HCT116 (cell line): ENCODE data around the gene THSD4. TPM values are rescaled to one million over a fixed set of nuclear protein-coding genes. Genes with fewer than 3 reads are reported as not detected.

ENCODE experiments used
- ATAC-seq: fragments of 200-7000 bp; cut with Tn5 transposase; 2 replicates; pipeline ENCODE4 v1.9.1; 2020; ENCODE audit warnings: mild to moderate bottlenecking, moderate library complexity
- BruUV-seq: library from RNA; stranded (reverse); fragments of 400-500 nt; replicated peaks from 2 replicates; lab custom pipeline; 2021; lab: Mats Ljungman, UMichigan
- CTCF ChIA-PET: fragments of 300-600 bp; sonication (Branson Sonifier 250); formaldehyde crosslinking; loops from one replicate; lab custom pipeline; 2021; ENCODE audit warnings: antibody characterized with exemption; lab: Charles Lee
- POLR2A ChIA-PET: fragments of 300-600, 350-600 bp; sonication (Branson Sonifier 250); formaldehyde crosslinking; loops from one replicate; lab custom pipeline; 2021; ENCODE audit warnings: antibody characterized with exemption; lab: Charles Lee
- RAD21 ChIA-PET, 2 experiments: fragments of 300-600 bp; sonication (Branson Sonifier 250); formaldehyde crosslinking; loops; one replicate each; lab custom pipeline; 2023; ENCODE audit warnings: low total read pairs in 2 of 2; ENCODE audit not compliant: uncharacterized antibody in 2 of 2, unreplicated experiment in 2 of 2, low non-redundant PET in 1 of 2; lab: Charles Lee
- DNase-seq: peaks from one replicate; pipeline ENCODE4 v3.0.0-alpha.2; 2010; ENCODE audit warnings: low read depth, low spot score
- H2AFZ ChIP-seq: fragments of 200-600 bp; shearing (Covaris generic), sonication (generic); 2 replicates; pipeline ENCODE4 v1.6.1; 2017; ENCODE audit warnings: low read depth, mixed run types, mixed read lengths, antibody characterized with exemption, low read length; ENCODE audit not compliant: poor library complexity, severe bottlenecking
- H3K27ac ChIP-seq: 2 replicates; pipeline ENCODE4 v1.5.1; 2012; ENCODE audit warnings: low read depth, low read length
- H3K27me3 ChIP-seq: fragments of 200-600 bp; sonication (generic); 2 replicates; pipeline ENCODE4 v1.6.1; 2016; ENCODE audit warnings: mixed run types, low read length, mixed read lengths; ENCODE audit not compliant: insufficient read depth
- H3K36me3 ChIP-seq, 2 experiments: fragments of 200-500 bp in 1 of 2; fragments of 200-600 bp in 1 of 2; sonication (Bioruptor generic) in 1 of 2; sonication (generic) in 1 of 2; 2 replicates each; pipeline versions ENCODE4 v1.5.1 to v1.6.1; 2014 to 2016; ENCODE audit warnings: low read length in 2 of 2, inconsistent platforms in 1 of 2, mixed read lengths in 1 of 2, mixed run types in 1 of 2; ENCODE audit not compliant: insufficient read depth in 2 of 2, control insufficient read depth in 1 of 2
- H3K4me1 ChIP-seq, 2 experiments: fragments of 200-600 bp in 1 of 2; sonication (generic) in 1 of 2; 2 replicates each; pipeline versions ENCODE4 v1.5.1 to v1.6.1; 2012 to 2017; ENCODE audit warnings: low read length in 2 of 2, inconsistent platforms in 1 of 2, mild to moderate bottlenecking in 1 of 2, mixed read lengths in 1 of 2, mixed run types in 1 of 2, moderate library complexity in 1 of 2; ENCODE audit not compliant: insufficient read depth in 2 of 2, control insufficient read depth in 1 of 2
- H3K4me2 ChIP-seq: fragments of 200-600 bp; sonication (generic); 2 replicates; pipeline ENCODE4 v1.6.1; 2017; ENCODE audit warnings: mixed run types, low read length, mixed read lengths
- H3K4me3 ChIP-seq, 2 experiments: fragments of 200-600 bp in 1 of 2; sonication (generic) in 1 of 2; replicated peaks in 1 of 2; 2 replicates each; pipeline ENCODE4 v1.5.1; 2011 to 2016; ENCODE audit warnings: low read length in 2 of 2, control low read depth in 1 of 2, low read depth in 1 of 2, mild to moderate bottlenecking in 1 of 2, mixed read lengths in 1 of 2, mixed run types in 1 of 2
- H3K79me2 ChIP-seq: fragments of 200-600 bp; sonication (generic); 2 replicates; pipeline ENCODE4 v1.6.1; 2017; ENCODE audit warnings: mild to moderate bottlenecking, mixed run types, low read length, moderate library complexity, mixed read lengths; ENCODE audit not compliant: insufficient read depth
- H3K9ac ChIP-seq: fragments of 200-600 bp; sonication (generic); 2 replicates; pipeline ENCODE4 v1.6.1; 2016; ENCODE audit warnings: low read length, mixed read lengths
- H3K9me2 ChIP-seq: fragments of 200-600 bp; sonication (generic), shearing (Covaris generic); 2 replicates; pipeline ENCODE4 v1.6.1; 2017; ENCODE audit warnings: mixed run types, mild to moderate bottlenecking, moderate library complexity; ENCODE audit not compliant: insufficient read depth
- H3K9me3 ChIP-seq, 2 experiments: fragments of 200-500 bp in 1 of 2; fragments of 200-600 bp in 1 of 2; sonication (Bioruptor generic) in 1 of 2; sonication (generic) in 1 of 2; 2 replicates each; pipeline ENCODE4 v1.6.1; 2014 to 2017; ENCODE audit warnings: low read length in 2 of 2, mixed read lengths in 2 of 2, inconsistent platforms in 1 of 2, low read depth in 1 of 2, mild to moderate bottlenecking in 1 of 2, mixed run types in 1 of 2, moderate library complexity in 1 of 2; ENCODE audit not compliant: control insufficient read depth in 1 of 2, insufficient read depth in 1 of 2
- H4K20me1 ChIP-seq: fragments of 200-600 bp; sonication (generic), shearing (Covaris generic); 2 replicates; pipeline ENCODE4 v1.6.1; 2017; ENCODE audit warnings: mixed run types, mild to moderate bottlenecking, moderate library complexity; ENCODE audit not compliant: insufficient read depth
- ATF3 ChIP-seq: IDR thresholded peaks from 2 replicates; pipeline ENCODE4 v1.6.1; 2012
- CEBPB ChIP-seq: IDR thresholded peaks from 2 replicates; pipeline ENCODE4 v1.6.1; 2012; ENCODE audit warnings: low read depth
- CTCF ChIP-seq, 3 experiments: fragments of 200-600 bp in 1 of 3; sonication (generic) in 1 of 3; IDR thresholded peaks in 2 of 3; conservative IDR thresholded peaks in 1 of 3; 2 replicates each; pipeline ENCODE4 v1.5.1; 2012 to 2017; ENCODE audit warnings: low read depth in 2 of 3, low read length in 2 of 3, antibody characterized with exemption in 1 of 3, borderline replicate concordance in 1 of 3, control low read depth in 1 of 3, mild to moderate bottlenecking in 1 of 3, mixed read lengths in 1 of 3, mixed run types in 1 of 3, moderate library complexity in 1 of 3; ENCODE audit not compliant: insufficient read depth in 1 of 3
- EGR1 ChIP-seq: IDR thresholded peaks from 2 replicates; pipeline ENCODE4 v1.6.1; 2012; ENCODE audit warnings: low read depth
- ELF1 ChIP-seq: IDR thresholded peaks from 2 replicates; pipeline ENCODE4 v1.6.1; 2012; ENCODE audit warnings: low read depth, borderline replicate concordance
- FOSL1 ChIP-seq: IDR thresholded peaks from 2 replicates; pipeline ENCODE4 v1.6.1; 2012; ENCODE audit warnings: low read depth
- POLR2AphosphoS5 ChIP-seq: IDR thresholded peaks from 2 replicates; pipeline ENCODE4 v1.6.1; 2011; ENCODE audit warnings: mild to moderate bottlenecking, low read depth, low read length, moderate library complexity
- intact Hi-C: fragments of 100-400 bp; cut with micrococcal nuclease; formaldehyde crosslinking; loops from 2 replicates; pipeline ENCODE4 v1.10.0; 2022
- total RNA-seq: library from RNA; stranded (reverse); gene quantifications from one replicate; pipeline ENCODE4 v1.2.1, GENCODE V29; 2021; ENCODE audit not compliant: unreplicated experiment

Gene THSD4
- total RNA-seq, 1 experiment from 2014 or later: 30.5 TPM

GRCh38 chr15:71256934-71257664, 141.8 kb downstream of the THSD4 start:
- no peak overlapping the region for H3K27ac ChIP-seq
- intact Hi-C loops: no loop called here
- H3K9me3 ChIP-seq: no peaks in the 10 kb centered on the region
- no peak for ATAC-seq
- no peak overlapping the region for H3K4me2 ChIP-seq
- no peaks in the 10 kb centered on the region for H4K20me1 ChIP-seq
- no TSS peak for BruUV-seq
- no peaks in the 10 kb centered on the region for H3K79me2 ChIP-seq
- CTCF ChIA-PET: no interaction called here
- no peak overlapping the region for H3K4me3 ChIP-seq
- no peaks in the 10 kb centered on the region for H3K9me2 ChIP-seq
- no peaks in the 10 kb centered on the region for H3K27me3 ChIP-seq
- RAD21 ChIA-PET: no interaction called here
- POLR2A ChIA-PET: interaction anchor here (1.1 kb wide), 1 partner anchor 15 kb away, joined by 3 read pairs; no protein-coding TSS in a partner anchor
- H2AFZ ChIP-seq: no peak overlapping the region
- no peak for DNase-seq
- no peak overlapping the region for H3K9ac ChIP-seq
- H3K36me3 ChIP-seq: no peaks in the 10 kb centered on the region
- TF ChIP-seq CTCF (IDR thresholded peaks at IDR 0.05 in 2 of 3, conservative IDR thresholded peaks at IDR 0.05 in 1 of 3; ENCODE audit: borderline replicate concordance in 1 of 3, insufficient read depth in 1 of 3, low read depth in 2 of 3, low read length in 2 of 3) (peak in 2 of 3 experiments; percentile 34 to 42; a peak in 4 of 6 replicates), ELF1 (no peak), EGR1 (no peak), ATF3 (no peak), CEBPB (no peak)
- peaks cover 8 to 10% of the 10 kb centered on the region in 2 experiments; a peak in 3 of 4 replicates for H3K4me1 ChIP-seq

GRCh38 chr15:71259866-71260265, 144.6 kb downstream of the THSD4 start:
- no peak overlapping the region for H3K9ac ChIP-seq
- H3K9me2 ChIP-seq: no peaks in the 10 kb centered on the region
- no peaks in the 10 kb centered on the region for H4K20me1 ChIP-seq
- no peak for DNase-seq
- no peak overlapping the region for H3K4me3 ChIP-seq
- ChIA-PET CTCF (no interaction called here), RAD21 (no interaction called here), POLR2A (no interaction called here)
- no peaks in the 10 kb centered on the region for H3K27me3 ChIP-seq
- H2AFZ ChIP-seq: no peak overlapping the region
- H3K4me2 ChIP-seq: no peak overlapping the region
- no TSS peak for BruUV-seq
- H3K9me3 ChIP-seq: no peaks in the 10 kb centered on the region
- H3K36me3 ChIP-seq: no peaks in the 10 kb centered on the region
- TF ChIP-seq POLR2AphosphoS5 (no peak), FOSL1 (no peak)
- TF ChIP-seq, all 23 proteins: peak for 0
- H3K79me2 ChIP-seq: no peaks in the 10 kb centered on the region
- H3K27ac ChIP-seq: no peak overlapping the region
- no peaks in the 10 kb centered on the region for H3K4me1 ChIP-seq
- ATAC-seq: no peak
- intact Hi-C loops: no loop called here
